NCI-H1105 treated with DMSO at 0.1 percent for 48 hours (cell line): ENCODE results near the gene DOCK6.

Experiments
- DNase-seq: peaks from one replicate; lab custom pipeline; 2025; lab: John Stamatoyannopoulos, UW

Gene DOCK6

DNA sequence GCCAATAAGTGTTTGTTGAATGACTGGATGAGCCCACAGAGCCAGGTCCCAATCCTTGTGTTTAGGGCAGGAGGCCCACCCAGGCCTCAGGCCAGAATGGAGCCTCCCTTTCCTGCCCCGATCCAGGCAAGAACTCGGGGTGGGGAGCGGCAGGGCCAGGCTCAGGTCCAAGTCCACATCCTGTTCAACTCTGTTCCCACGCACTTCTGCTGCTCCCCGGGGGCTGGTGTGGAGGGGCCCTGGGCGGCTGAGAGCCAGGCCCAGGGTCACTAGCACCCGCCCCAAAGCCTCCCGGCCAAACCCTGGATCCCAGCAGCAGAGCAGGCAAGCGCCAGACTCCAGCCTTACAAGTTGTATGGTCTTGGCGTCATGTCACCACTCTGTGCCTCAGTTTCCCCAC is 14.9 kb downstream of the DOCK6 start:
- DNase-seq, result no peak

DNA sequence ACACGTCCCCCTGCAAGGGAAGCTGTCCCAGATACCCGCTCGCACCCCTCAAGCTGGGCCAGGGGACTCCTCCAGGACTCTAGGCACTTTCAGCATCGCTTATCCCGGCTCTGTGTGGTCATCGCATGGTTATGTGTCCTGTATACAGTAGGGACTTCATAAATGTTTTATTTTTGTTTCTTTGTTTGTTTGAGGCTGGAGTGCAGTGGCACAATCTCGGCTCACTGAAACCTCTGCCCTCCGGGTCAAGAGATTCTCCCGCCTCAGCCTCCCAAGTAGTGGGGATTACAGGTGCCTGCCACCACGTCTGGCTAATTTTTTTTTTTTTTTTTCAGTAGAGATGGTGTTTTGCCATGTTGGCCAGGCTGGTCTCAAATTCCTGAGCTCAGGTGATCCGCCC is 15.4 kb downstream of the DOCK6 start:
- no peak for DNase-seq

DNA sequence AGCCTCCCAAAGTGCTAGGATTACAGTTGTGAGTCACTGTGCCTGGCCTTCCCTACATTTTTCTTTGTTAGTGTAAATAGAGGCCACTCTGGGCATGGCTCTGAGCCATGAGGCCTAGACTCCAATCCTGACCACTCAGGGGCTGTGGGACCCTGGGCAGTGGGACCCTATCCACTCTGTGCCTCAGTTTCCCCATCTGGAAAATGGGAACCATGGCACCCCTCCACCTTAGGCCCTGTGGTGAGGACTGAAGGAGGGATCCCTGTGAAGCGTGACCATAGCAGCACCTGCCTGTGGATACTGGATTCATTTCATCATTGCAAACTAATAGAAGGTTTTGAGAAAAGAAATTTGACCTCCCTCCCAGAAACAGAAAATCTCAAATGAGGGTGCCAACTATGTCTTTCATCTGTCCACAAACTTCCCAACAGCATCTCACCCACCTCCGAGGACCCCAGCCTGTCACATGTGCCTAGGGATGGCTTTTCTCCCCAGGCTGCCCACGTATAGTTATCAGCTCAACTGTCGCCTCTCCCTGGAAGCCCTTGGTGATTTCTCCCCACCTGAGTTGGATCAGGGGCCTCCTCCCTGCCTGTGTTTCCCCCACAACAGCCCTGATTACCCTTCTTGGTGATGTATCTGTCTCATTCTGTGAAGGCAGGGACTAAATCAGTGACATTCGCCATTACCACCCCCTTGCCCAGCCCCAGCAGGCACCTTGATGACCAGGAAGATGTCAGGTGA is 17.3 kb downstream of the DOCK6 start:
- no peak for DNase-seq

DNA sequence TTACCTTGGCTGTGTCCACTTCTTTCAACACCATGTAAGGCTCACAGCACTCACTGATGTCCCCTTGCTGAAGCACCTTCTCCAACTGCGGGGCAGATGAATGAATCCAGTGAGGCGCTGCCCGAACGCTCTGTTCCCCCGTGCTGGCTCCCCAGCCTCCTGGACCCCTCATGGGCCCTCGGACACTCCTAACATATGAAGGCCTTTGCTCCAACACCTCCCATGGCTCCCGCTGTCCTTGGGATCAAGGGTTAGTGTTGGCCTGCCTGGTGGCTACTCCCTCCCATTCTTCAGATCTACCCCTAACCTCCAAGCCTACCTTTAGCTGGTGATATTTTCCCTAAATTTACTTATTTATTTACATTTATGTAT is 18.5 kb downstream of the DOCK6 start:
- no peak for DNase-seq

DNA sequence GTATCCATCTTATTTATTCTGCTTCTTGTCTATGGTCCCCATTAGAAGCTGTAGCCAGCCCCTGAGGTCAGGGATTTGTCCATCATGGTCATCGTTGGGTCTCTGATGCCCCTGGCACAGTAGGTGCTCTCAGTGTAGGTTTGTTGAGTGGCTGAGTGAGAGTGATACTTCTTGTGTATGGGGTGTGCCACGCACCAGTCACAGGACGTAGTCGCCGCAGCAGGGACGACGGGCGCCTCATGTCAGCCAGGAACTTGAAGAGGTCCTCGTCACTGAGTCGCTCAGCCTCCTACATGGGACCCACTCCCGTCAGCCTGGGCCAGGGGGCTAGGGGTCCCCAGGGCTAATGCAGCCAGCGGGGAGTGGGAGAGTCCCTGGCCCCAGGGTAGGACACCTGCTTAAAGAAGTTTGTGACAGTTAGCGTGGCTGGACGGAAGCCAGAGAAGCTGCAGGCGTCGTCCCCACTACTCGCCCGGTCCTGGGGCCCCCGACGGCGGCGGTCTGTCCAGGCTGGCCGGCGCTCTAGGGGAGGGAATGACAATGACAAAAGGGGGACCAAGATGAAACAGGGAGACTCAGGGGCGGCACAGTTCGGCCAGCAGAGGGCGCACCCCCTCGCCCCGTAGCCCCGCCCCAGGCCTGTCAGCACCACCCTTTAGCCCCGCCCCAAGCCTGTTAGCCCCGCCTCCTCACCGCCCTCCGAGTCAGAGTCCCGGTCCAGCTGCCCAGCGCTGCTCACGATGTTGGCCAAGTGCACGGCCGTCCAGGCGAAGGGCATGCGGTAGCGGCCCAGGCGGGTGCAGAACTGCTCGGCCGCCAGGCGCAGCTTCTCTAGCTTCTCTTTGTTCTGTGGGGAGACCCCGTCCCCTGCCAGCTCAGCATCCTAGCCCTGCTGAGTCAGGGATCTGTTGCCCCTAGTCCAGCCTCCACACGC is 19.2 kb downstream of the DOCK6 start:
- peak; percentile 71 for DNase-seq

DNA sequence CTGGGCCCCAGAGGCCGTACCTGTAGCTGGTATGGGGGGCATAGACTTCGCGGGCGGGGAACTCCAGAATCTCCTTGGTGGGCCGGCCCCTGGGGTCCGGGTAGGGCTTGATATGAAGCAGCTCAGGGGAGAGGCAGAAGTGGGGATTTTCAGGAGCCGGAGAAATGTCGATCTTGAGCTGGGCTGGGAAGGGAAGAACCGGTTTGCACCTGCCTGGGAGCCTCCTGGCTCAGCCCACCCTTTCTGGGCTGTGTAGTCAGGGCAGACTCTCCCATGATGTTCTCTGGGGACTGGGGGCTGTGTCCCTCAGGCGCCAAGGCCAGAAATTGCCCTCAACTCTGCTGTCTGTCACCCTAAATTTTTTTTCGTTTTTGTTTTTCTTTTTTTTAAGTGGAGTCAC is 20.3 kb downstream of the DOCK6 start:
- DNase-seq, result no peak

DNA sequence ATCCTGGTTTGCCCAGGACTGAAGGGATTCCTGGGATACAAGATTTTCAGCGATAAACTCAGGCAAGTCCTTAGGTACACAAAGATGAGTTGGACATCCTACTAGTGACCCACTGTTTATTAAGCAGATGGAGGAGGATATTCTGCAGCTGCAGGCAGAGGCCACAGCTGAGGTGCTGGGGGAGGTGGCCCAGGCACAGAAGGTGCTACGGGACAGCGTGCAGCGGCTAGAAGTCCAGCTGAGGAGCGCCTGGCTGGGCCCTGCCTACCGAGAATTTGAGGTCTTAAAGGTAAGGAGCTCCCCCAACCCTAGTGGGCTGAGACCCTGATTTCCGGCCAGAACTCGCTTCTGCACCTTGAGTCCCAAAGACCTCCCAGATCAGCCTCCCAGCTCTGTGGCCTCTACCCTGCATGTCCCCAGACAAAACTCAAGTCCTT is 22.3 kb downstream of the DOCK6 start:
- DNase-seq, result no peak

DNA sequence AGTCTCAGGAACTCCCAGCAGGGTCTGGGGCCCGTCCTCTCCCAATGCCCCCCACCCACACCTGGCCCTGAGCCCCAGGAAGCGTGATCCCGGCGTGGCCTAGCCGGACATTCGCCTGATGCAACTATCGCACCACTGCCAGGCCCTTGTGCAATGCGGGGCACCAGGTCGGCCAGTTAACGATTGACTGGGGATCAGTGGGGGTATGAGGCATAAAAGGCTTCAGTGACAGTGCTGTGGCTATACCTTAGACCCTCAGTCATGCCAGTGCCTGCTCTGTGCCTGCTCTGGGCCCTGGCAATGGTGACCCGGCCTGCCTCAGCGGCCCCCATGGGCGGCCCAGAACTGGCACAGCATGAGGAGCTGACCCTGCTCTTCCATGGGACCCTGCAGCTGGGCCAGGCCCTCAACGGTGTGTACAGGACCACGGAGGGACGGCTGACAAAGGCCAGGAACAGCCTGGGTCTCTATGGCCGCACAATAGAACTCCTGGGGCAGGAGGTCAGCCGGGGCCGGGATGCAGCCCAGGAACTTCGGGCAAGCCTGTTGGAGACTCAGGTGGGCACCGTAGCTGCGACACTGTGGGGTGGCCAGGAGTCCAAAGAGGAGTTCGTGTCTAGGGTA is 22.8 kb downstream of the DOCK6 start, which contains the start of gene ANGPTL8:
TSS of gene ANGPTL8 (plus strand) at position 243 of the 624 bp plus-strand sequence. CDS start at position 262, 19 bp downstream.
- no peak for DNase-seq

DNA sequence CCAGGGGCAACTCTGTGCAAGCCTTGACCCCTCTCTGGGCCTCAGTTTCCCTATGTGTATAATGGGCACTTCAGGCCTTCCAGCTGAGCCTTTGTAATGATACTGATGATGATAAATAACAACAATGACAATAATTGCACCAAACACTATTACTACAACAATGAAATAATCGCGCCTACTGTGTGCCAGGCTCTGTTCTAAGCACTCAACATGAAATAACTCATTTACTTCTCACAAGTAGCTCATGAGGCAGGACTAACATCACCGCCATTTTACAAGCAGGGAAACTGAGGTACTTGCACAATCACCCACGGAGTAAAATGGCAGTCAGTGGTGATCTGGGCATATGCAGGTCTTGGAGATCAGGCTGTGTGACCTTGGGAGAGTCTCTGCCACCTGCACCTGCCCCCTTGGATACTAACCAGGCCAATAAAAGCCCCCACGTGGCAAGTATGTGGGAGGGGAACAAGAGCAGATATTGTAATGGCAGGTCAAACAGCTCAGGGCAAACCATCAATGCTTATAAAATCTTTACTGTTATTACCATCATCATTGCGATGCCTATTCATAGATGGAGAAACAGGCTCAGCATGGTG is 23.4 kb downstream of the DOCK6 start:
- DNase-seq, result no peak

DNA sequence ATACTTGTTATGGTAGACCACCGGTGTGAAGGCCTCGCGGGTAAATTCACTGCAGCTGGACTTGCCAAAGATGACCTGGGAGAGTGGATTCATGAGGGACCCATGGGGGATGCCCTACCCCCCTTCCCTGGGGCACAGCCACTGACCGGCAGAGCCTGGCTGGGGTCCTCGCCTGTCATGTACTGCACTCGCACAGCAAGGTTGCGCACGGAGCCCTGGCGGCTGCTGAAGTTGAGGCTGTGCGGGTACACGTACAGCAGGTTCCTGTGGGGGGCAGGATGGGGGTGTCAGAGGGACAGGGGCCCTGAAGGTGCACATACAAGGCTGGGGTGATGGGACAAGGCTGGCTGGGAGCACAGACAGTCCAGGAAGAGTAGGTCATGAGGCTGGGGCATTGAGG is 24.3 kb downstream of the DOCK6 start:
- DNase-seq, result no peak

DNA sequence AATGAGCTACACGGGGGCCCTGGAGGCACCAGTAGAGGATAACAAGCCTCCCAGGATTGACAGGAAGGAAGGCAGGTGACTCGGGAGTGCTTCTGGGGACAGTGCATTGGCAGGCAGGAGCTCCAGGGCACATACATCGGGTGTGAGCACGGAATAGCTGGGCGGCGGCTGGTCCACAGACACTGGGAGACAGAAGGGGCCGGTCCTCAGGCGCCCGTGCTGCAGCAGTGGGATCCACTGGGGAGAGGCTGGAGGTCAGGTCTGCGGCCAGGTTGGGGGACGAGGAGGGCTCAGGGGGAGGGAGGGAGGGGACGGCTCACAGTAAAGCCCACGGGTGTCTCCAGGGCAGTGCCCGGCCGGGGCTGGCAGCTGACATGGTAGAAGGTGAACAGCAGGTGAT is 25.0 kb downstream of the DOCK6 start:
- no peak for DNase-seq

DNA sequence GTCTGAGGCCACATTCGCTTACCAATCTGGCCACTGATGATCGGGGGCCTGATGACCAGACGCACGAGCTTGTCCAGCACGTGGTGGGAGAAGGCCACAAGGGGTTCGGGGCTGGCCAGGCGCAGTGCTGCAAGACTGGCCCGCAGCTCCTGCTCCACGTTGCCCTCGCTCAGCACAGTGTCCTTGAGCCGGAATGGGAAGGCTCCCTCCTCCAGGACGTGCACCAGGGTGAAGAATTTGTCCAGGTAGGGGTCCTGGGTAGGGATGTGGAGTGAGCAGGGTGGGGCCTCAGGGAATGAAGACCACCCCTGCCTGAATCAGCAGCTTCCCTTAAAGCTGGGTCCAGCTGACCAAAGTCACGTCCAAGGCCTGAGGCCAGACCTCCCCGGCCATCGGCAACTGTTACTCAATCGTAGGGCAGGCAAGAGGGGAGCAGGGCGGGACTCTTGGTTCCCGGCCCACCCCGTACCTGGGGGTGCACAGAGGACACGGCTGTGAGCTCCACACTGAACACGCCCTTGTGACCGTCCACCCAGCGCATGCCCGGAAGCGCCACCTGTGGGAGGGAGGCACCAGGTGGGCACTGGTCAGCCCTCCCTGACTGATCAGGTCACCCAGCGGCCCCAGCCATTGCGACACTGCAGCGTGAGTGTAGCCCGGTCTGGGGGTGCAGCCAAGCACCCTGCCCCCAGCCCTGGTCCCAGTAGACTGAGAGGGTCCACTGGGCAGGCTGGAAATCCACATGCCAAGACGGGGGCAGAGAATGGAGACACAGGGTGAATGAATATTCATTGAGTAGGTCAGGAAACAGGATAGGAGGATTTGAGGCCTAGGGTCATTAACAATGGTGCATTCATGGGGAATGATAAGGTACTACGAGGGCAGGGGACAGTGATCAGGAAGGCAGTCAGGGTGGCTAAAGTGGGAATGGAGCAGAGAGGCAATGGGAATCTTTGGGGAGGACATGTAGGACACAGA is 25.7 kb downstream of the DOCK6 start:
- no peak for DNase-seq

DNA sequence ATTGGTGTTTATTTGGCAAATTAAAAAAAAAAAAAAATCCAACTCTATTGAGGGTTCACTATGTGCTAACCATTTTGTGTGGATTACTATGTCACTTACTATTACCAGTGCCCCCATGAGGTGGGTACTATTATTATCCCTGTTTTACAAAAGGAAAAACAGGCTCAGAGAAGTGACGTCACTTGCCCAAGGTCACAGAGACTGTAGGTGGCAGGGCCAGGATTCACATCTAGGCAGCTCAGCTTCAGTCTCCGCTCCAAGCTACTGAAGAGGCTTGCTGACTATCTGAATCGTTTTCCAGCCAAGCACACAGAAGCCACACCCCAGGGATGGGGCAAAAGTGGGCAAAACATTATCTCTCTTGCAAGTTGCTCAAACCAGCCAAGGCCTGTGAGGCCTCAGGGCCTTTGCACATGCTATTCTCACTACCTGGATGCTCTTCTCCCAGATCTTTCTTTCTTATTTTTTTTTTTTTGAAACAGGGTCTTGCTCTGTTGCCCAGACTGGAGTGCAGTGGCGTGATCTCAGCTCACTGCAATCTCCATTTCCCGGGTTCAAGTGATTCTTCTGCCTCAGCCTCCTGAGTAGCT is 27.7 kb downstream of the DOCK6 start:
- DNase-seq, result no peak

DNA sequence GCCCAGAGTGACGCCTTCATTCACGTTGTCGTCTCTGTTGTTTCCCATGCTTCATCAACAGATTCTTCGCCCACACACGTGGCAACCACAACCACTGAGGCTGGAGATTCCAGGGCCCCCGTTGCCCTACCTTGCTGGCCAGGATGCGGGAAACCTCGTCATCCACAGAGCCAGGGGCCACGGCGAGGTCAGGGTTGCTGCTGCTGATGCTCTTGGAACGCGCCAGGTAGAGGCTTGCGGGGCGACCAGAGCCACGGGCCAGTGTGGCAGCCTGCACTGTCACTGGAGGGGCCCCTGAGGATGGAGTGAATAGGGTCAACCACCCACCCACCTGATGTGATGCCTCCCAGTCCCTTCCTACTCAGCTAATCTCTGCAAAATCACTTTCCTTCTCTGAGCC is 29.3 kb downstream of the DOCK6 start:
- DNase-seq, result no peak

DNA sequence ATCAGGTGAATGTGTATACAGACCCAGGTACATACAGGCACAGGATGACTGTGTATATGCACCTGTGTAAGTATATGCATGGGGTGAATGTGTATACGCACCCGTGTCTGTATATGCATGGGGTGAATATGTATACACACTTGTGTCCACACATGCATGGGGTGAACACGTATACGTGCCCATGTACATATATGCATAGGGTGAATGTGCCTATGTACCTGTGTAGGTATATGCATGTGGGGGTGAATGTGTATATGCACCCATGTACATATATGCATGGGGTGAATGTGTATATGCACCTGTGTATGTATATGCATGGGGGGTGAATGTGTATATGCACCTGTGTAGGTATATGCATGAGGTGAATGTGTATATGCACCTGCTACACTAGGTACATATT is 29.8 kb downstream of the DOCK6 start:
- DNase-seq, result no peak

DNA sequence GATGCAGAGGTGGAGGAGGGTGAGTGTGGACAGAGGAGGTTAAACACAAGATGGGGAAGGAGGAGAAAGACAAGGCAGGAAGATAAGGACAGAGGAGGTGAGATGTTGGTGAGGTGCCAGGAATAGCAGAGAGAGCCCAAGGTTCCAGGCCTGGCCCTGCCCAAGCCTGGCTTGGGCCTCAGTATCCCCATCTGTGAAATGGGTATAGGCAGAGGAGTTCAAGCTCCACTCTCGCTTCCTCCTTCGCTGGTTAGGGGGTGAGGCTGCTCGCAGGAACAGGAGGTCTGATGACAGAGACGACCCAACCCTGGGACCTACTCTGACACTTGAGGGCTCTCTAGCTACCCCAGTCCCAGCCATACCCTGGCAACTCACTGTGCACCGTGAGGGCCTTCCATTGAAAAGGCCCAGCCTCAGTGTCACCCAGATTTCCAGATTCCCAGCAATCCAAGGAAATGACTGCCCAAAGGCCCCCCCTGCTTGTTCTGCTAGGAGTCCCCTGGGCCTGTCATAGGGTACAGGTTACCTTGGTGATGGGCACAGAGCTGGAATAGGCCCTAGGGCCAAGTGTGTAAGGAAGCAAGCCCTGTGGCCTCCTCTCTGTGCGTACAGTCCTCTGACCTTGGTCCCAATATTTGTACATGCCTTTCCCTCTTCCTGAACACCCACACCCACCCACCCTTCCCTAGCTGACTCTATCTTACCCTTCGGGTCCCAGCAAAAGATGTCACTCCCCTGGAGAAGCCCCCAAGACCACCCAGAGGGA is 31.5 kb downstream of the DOCK6 start:
- DNase-seq, result no peak

DNA sequence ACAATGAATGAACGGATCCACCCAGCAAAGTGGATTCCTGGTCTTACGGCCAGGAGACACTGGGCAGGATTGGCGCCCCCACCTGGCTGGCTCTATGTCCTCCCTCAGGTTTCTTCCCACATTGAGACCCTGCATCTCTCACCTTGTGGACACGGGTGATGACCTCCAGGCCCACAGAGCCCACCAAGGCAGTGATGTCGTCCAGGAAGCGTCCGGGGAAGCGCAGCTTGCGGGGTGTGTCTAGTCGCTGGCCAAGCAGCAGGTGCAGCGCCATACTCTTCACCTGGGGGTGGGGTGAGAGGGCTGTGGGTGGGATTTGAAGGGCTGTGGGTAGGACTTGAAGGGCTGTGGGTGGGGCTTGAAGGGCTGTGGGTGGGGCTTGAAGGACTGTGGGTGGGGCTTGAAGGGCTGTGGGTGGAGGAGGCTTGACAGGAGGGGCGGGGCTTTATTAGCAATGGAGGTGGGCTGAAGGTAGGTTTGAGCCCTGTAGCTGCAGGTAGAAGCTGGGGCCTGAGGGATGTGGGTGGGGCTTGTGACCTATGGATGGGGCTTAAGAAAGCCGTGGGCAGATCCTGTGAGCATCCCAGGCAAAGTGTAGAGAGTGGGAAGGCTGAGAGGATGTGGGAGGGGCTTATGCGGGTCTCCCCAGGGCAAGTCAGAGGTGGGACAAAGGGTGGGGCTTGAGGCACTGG is 35.0 kb downstream of the DOCK6 start:
- DNase-seq, result no peak

DNA sequence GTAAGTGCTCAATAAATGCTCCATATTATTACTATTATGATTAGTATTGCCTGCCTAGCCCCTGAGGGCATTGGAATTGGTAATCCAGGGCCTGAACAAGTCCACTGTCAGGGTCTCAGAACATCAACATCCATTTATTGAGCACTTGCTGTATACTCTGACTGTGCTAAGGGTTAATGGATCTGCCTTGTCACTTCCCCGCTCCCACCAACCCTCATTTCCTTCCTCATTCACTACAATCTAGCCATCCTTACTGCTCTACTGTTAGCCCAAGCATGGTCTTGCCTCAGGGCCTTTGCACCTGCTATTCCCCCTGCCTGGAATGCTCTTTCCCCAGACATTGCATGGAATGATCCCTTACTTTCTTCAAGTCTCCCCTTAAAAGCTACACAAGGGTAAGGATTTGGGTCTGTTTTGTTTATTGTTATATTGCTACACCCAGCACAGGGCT is 35.6 kb downstream of the DOCK6 start:
- DNase-seq, result no peak

DNA sequence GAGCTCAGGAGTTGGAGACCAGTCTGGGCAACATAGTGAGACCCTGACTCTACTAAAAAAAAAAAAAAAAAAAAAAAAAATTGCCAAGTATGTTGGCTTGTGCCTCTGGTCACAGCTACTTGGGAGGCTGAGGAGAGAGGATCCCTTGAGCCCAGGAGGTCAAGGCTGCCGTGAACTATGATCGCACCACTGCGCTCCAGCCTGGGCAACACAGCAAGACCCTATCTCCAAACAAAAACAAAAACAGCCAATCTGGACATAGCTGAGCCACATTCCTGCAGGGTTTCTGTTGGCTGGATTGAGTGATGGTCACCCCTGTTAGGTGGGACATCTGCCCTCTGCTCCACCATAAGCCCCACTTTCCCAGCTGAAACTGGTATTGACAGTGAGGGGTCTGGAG is 36.5 kb downstream of the DOCK6 start:
- no peak for DNase-seq
